Stomach smooth muscle (tissue), 2 donors: ENCODE measurements around the gene NKPD1.

Experiments
- H3K27ac ChIP-seq: one replicate; pipeline ENCODE4 v1.7.0; 2013; ENCODE audit warnings: mild to moderate bottlenecking, low read length, inconsistent platforms
- H3K27me3 ChIP-seq, 2 donors: one replicate each; pipeline ENCODE4 v1.7.0; 2013; ENCODE audit warnings: low read length in 2 of 2; ENCODE audit not compliant: insufficient read depth in 2 of 2, control insufficient read depth in 1 of 2
- H3K36me3 ChIP-seq, 2 donors: one replicate each; pipeline ENCODE4 v1.7.0; 2013; ENCODE audit warnings: low read length in 2 of 2; ENCODE audit not compliant: control insufficient read depth in 2 of 2, insufficient read depth in 2 of 2
- H3K4me1 ChIP-seq: one replicate; pipeline ENCODE4 v1.7.0; 2013; ENCODE audit warnings: low read length; ENCODE audit not compliant: control insufficient read depth, insufficient read depth
- H3K4me3 ChIP-seq, 2 donors: one replicate each; pipeline ENCODE4 v1.7.0; 2013; ENCODE audit warnings: low read length in 2 of 2
- H3K9ac ChIP-seq, 2 donors: one replicate each; pipeline ENCODE4 v1.7.0; 2013; ENCODE audit warnings: low read length in 2 of 2, mild to moderate bottlenecking in 1 of 2
- H3K9me3 ChIP-seq, 2 donors: one replicate each; pipeline ENCODE4 v1.7.0; 2013; ENCODE audit warnings: low read length in 2 of 2; ENCODE audit not compliant: control insufficient read depth in 2 of 2
- donor health status: healthy.
- donor health status: Pancreatic carcinoma.

Gene NKPD1

GRCh38 chr19:45173816-45174215 lies 13.0 kb upstream of the NKPD1 start:
- Histone ChIP-seq H3K4me3 (no peak overlapping the region), H3K4me1 (peaks cover 11% of the 10 kb centered on the region), H3K27me3 (no peaks in the 10 kb centered on the region), H3K27ac (no peak overlapping the region), H3K36me3 (no peaks in the 10 kb centered on the region), H3K9me3 (no peaks in the 10 kb centered on the region), H3K9ac (no peak overlapping the region)

DNA sequence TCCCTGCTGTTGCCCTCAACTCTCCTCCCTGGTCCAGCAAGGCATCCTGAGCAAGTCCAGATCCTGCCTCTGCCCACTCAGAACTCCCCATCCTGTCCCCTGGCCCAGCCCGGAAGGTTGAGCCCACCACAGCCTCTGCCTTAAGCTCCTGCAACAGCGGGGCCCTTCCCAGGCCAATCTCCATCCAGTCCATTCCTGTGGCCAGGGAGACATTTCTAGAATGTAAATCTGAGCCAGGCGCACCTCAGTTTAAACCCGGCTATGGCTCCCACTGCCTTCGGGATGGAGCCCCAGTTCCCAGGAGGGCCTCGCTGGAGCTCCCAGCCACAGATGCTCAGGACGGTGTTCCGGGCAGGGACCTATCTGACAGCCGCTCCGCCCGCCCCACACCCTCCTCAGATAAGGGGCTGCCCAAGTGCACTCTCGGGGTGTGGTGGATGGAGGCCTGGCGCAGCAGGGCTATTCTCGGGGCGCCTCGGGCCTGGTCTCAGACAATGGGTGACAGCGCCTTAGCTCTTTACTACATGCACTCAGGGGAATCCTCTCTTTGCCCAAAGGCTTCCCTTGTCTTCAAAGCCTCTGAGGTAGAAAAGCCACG lies 11.9 kb upstream of the NKPD1 start:
- no peak overlapping the region for H3K27ac ChIP-seq
- no peaks in the 10 kb centered on the region for H3K9me3 ChIP-seq
- peaks cover 8% of the 10 kb centered on the region for H3K4me1 ChIP-seq
- H3K36me3 ChIP-seq, result no peaks in the 10 kb centered on the region
- no peak overlapping the region for H3K9ac ChIP-seq
- H3K27me3 ChIP-seq, result no peaks in the 10 kb centered on the region
- H3K4me3 ChIP-seq, result no peak overlapping the region

- Histone ChIP-seq H3K4me1 (peaks cover 2% of the 10 kb centered on the region), H3K9me3 (no peaks in the 10 kb centered on the region), H3K27me3 (no peaks in the 10 kb centered on the region), H3K9ac (no peak overlapping the region), H3K4me3 (no peak overlapping the region), H3K27ac (no peak overlapping the region), H3K36me3 (no peaks in the 10 kb centered on the region)
These were observed 11.4 kb upstream of the NKPD1 start for GRCh38 chr19:45172173-45172572.

DNA sequence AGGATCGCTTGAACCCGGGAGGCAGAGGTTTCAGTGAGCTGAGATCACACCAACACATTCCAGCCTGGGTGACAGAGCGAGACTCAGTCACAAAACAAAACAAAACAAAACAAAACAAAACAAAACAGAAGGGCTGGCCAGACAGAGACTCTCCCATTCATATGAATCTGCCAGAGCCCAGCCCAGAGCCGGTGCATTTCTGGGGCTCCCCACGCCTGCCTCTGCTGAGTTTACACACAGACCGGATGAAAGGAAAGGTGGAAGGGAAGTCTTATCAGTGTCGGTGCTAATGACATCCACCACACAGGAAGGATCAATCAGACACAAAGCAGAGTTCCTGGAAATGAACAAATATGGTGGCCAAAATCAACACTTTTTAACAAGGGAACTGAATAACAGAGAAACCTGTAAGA lies 10.4 kb upstream of the NKPD1 start:
- no peaks in the 10 kb centered on the region for H3K36me3 ChIP-seq
- no peaks in the 10 kb centered on the region for H3K4me1 ChIP-seq
- H3K9me3 ChIP-seq, result no peaks in the 10 kb centered on the region
- no peak overlapping the region for H3K4me3 ChIP-seq
- no peak overlapping the region for H3K9ac ChIP-seq
- no peaks in the 10 kb centered on the region for H3K27me3 ChIP-seq
- H3K27ac ChIP-seq, result no peak overlapping the region

DNA sequence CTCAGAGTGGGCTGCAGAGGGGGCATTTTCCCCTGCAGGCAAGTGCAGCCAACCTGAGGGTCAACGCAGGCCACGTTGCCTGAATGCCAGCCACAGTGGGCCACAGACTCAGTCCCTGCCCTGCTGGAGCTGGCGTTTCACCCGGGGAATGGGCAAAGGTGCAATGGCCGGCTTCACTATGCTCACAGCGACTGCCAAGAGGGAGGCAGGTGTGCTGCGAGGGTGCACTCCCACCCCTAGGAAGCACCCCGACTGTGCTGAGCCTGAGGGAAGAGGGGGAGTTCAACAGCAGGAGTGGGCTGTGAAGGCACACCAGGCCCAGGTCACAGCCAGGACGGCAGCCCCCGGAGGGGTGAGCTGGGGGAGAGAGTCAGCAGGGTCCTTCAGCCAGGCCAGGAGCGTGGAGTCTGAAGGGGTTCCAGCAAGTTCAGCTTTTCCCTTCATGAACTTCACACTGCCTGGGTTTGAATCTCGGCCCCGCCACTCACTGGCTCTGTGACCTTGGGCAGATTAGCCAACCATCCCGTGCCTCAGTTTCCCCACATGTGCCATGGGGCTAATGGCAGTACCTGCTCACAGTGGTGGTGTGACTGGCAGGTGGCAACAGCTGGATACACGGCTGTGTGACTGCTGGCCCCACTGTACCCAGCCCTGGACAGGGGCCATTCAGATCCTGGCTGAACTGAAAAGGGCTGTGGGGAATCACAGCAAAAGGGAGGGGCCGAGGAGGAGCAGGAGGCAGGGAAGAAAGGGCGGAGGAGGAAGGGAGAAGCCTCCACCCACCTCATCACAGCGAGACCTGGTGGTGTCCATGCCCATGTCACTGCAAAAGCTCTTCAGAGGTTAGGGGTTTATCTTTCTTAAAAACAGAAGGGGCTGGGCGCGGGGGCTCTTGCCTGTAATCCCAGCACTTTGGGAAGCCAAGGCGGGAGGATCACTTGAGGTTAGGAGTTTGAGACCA lies 9.6 kb upstream of the NKPD1 start:
- Histone ChIP-seq H3K9ac (no peak overlapping the region), H3K4me1 (no peaks in the 10 kb centered on the region), H3K36me3 (no peaks in the 10 kb centered on the region), H3K4me3 (no peak overlapping the region), H3K9me3 (no peaks in the 10 kb centered on the region), H3K27ac (no peak overlapping the region), H3K27me3 (no peaks in the 10 kb centered on the region)

GRCh38 chr19:45169602-45170001 lies 8.8 kb upstream of the NKPD1 start:
- Histone ChIP-seq H3K4me1 (no peaks in the 10 kb centered on the region), H3K9me3 (no peaks in the 10 kb centered on the region), H3K9ac (no peak overlapping the region), H3K4me3 (no peak overlapping the region), H3K36me3 (no peaks in the 10 kb centered on the region), H3K27me3 (no peaks in the 10 kb centered on the region), H3K27ac (no peak overlapping the region)

GRCh38 chr19:45168767-45169351 lies 8.1 kb upstream of the NKPD1 start:
- Histone ChIP-seq H3K36me3 (no peaks in the 10 kb centered on the region), H3K9ac (no peak overlapping the region), H3K4me3 (no peak overlapping the region), H3K27ac (no peak overlapping the region), H3K9me3 (no peaks in the 10 kb centered on the region), H3K27me3 (no peaks in the 10 kb centered on the region), H3K4me1 (peaks cover 3% of the 10 kb centered on the region)

- no peak overlapping the region for H3K27ac ChIP-seq
- H3K9me3 ChIP-seq, result no peaks in the 10 kb centered on the region
- peaks cover 3% of the 10 kb centered on the region for H3K4me1 ChIP-seq
- H3K4me3 ChIP-seq, result no peak overlapping the region
- peaks cover 0 to 8% of the 10 kb centered on the region in 2 donors for H3K27me3 ChIP-seq
- H3K9ac ChIP-seq, result no peak overlapping the region
- H3K36me3 ChIP-seq, result no peaks in the 10 kb centered on the region
These were observed 6.0 kb upstream of the NKPD1 start for GRCh38 chr19:45166723-45167252.

DNA sequence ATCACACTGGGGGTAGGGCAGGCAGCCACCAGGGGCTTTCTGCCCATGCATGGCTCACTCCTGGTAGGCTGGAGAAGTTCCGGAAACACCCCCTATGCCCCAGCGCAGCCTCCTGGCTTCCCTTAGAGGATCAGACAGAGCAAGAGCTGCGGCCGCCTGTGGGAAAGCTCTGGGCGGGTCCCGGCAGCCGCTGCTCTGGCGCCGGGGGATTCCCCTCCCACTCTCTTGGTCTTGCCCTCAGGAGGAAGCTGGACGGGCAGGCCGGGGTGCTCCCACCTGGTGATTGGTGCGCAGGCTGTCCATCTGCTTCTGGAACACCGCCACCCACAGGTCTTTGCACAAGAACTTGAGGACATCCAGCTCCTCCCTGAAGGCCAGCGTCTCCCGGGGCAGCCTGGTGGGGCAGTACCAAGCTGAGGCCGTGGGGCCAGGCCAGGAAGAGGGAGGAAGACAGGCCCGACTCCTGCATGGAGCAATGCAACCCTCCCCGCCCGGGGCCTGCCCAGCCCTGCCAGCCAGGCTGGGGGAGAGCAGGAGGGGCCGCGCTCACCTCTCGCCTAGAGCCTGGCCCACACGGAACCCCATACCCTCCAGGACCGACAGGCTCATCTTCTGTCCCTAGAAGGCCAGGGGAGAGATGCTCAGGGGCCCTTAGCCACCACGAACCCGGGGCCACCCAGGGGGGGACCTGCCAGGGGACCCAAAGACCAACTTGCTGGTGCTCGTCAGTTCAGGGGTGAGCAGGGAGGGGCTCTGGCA lies 4.0 kb upstream of the NKPD1 start:
- peaks cover 17 to 19% of the 10 kb centered on the region in 2 donors for H3K27me3 ChIP-seq
- H3K9ac ChIP-seq, result no peak overlapping the region
- H3K27ac ChIP-seq, result no peak overlapping the region
- H3K4me1 ChIP-seq, result peaks cover 3% of the 10 kb centered on the region
- H3K36me3 ChIP-seq, result no peaks in the 10 kb centered on the region
- H3K9me3 ChIP-seq, result no peaks in the 10 kb centered on the region
- no peak overlapping the region for H3K4me3 ChIP-seq

GRCh38 chr19:45163751-45164460 lies 3.1 kb upstream of the NKPD1 start:
- Histone ChIP-seq H3K9me3 (no peaks in the 10 kb centered on the region), H3K9ac (no peak overlapping the region), H3K36me3 (no peaks in the 10 kb centered on the region), H3K27me3 (peaks cover 22% of the 10 kb centered on the region in 2 donors), H3K27ac (no peak overlapping the region), H3K4me1 (peaks cover 3% of the 10 kb centered on the region), H3K4me3 (no peak overlapping the region)
